Activated naive CD4-positive, alpha-beta T cell treated with Interleukin-2 at 50 U/mL for 16 hours (primary cell): Measurements from ENCODE around the gene METTL22.
A peak's percentile ranks its signal among the peaks of the same experiment; 100 is the strongest.

ENCODE experiments used
- DNase-seq: peaks from one replicate; pipeline ENCODE4 v3.0.0-alpha.2; 2020

Gene METTL22

DNA sequence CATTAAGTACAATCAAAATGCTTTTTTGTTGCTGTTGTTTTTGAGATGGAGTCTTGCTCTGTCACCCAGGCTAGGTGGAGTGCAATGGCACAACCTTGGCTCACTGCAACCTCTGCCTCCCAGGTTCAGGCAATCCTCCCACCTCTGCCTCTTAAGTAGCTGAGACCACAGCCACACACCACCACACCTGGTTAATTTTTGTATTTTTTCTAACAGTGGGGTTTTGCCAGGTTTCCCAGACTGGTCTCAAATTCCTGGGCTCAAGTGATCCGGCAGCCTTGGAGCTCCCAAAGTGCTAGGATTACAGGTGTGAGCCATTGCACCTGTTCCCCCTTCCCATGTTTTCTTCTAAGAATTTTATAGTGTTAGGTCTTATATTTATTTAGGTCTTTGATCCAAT is 48.0 kb downstream of the METTL22 start:
- DNase-seq: no peak

DNA sequence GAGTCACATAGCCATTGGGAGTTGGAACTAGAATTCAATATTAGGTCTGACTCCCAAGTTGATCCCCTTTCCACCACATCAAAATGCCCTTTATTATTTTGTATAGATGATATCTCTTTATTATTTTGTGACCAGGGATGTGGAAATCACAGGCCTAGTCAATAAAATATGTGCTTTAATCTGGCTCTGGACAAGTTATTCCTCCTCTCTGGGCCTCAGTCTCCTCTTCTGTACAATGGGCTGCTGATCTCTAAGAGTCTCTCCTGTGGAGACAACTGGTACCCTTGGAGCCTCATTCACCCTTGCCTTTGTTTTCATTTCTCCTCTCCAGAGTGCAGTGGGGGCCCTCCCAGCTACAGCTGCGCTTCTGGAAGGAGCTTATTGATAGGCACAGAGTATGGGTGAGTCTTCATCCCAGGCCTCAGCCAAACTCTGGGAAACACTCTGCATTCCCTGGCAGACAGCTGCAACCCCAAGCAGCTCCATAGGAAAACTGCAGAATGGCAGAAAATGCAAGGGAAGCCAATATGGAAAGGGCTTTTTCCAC is 48.6 kb downstream of the METTL22 start:
- DNase-seq: no peak

DNA sequence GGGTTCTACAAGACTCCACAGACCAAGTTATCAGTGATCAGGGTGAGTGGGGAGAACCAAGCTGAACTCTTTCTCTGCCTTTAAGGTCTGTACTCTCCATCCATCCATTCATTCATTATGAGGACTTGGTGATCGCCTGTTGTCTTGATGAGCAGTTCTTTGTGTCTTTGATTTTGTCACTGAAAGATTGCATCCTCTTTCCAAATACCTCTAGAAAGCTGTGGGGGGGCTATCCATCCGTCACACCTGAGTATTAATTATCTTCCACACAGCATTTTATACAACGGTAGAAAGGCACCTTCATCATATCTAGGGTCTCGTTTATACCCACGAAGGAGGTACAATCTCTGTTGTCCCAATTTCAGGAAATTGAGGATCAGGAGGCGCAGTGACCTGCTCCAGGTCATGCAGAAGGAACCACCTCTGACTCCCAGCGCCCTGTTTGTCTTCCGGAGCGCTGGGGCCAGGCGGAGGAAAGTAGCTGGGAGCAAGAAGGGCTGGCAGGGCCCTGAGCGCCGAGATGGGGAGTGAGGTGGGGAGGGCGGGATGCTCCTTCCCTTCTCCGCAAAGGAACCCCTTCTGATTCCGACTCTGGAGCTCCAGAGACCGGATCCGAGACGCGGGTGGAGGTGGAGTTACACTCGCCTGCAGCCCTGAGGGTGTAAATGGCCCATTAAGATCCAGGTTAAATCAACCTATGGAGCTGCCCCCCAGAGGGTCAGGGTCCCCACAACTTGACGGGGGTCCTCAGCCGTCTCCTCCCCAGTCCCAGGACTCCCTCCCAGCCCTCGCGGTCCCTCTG is 52.3 kb downstream of the METTL22 start:
- DNase-seq: no peak

DNA sequence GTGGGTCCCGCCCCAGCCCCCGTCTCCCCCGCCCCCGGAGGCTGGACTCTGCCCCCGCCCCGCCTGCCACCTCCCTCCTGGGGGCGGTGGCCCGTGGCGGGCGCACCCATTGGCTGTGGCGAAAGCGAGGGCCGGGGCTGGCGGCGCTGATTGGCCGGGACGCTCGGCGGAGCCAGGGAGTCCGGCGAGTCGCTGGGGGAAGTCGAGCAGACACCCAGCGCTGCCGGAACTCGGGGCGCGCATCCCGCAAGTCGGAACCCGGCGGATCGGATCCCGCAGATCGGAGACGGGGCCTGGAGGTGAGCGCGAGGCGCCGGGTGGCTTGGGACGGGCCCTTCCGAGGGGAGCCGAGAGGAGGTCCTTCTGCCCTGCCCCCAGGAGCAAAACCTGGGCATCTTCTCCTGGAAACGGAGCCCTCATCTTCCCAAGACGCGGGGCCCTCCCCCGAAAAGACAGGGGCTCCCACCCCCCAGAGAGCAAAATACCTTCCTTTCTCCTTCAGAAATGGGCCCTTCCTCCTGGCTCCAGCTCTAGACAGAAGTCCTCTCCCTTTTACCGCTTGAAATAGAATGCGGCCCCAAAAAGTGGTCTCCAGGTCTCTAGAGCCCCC is 53.0 kb downstream of the METTL22 start, which contains the start of gene ABAT:
Gene ABAT (plus strand): TSS at position 205 of the 610 bp plus-strand sequence. CDS start 61,123 bp downstream, outside the sequence.
- peak; percentile 88 for DNase-seq

DNA sequence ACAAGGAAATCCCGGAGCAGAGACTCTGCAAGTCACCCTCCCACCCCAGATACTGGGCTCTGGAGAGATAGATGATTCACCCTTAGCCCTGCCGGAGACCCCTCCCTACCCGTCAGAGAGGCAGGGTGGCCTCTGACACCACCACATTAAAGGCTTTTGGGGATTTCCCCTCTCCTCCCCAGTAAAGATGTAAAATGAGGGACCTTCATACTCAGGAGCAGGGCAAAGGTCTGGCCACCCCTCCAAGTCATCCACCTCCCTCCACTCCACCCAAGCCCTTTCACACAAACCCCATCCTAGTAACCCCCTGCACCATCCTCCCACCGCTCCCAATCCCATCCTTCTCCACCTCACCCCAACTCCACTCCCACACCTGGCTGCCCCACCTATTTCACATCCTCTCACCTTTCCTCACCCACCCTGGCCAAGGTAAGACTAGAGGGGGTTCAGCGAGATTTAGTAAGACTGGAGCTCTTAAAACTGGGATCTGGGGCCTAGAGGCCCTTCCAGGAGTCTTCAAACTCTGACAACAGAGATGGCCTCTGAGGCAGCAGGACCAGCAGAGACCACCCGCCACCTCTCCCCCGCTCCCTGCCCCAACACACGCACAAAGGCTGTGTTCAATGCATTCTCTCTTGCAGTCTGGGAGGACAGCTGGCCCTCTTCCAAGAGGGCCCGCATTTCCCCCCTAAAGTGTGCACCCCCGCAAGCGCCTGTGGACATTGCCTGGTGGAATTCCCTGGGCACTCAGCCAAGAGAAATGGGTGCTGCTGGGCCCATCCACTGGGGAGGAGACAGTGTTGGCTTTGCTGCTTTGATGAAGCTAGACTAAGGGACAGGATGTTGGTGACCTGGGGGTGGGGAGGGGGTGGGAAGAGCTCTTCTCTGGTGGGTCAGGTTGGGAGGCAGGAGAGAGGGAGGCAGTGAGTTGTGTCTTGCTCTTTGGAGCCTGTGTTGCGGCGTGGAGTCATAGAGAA is 54.0 kb downstream of the METTL22 start:
- DNase-seq: peak; percentile 61

DNA sequence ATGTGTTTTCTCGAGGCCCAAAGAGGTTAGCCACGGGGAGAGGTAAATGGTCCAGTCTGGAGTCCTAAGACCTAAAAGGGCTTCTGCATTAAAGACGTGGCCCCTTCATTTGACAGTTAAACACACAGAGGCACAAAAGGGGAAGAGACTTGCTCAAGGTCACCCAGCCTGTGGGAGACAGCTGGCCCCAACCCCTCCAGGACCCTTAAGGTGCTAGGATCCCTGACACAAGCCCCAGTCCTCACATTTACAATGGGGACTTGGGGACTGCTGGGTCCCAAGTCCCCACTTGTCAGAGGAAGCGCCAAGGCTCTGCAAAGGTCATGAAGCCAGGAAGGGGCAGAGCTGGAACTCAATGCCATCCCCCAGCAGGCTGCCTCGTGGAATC is 54.7 kb downstream of the METTL22 start:
- no peak for DNase-seq

DNA sequence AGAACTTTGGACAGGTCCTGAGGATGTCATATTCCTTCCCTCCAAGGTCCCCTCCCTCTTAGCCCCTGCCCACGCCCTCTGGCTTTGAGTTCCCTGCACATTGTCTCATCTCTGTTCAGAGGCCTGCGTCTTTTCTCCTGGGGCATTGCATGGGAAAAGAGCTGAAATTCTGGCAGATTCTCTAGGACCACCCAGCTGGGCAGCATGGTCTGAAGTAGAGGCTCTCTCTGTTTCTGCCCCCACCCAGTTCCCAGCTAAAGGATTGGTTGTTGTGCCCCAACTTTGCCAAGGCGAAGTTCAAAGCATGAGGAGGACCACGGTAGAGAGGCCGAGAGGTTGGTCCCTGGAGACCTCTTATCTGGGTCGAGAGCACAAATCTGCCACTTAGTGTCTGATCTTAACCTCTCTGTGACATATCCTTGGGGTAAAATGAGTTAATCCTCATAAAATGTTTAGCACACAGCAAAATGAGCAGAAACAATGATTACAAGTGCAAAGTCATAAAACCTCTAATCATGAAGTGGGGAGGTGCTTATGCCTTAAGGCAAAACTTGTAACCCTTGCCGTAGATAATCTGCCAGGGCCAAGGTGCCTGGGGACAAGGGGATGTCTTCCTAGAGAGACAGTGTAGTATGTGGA is 55.4 kb downstream of the METTL22 start:
- DNase-seq: no peak

DNA sequence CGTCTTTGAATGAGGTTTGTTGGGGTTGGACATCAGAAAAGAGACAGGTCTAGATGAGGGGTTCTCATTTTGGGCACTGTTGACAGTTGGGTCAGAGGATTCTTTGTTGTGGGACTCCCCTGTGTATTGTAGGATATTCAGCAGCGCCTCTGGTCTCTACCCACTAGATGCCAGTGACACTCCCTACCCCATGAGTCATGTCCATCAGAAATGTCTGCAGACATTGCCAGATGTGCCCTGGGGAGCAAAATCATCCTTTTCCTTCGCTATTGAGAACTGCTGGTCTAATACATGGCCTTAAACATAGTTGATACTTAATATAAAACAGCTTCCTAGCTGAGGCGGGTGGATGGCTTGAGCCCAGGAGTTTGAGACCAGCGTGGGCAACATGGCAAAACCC is 56.0 kb downstream of the METTL22 start:
- no peak for DNase-seq

DNA sequence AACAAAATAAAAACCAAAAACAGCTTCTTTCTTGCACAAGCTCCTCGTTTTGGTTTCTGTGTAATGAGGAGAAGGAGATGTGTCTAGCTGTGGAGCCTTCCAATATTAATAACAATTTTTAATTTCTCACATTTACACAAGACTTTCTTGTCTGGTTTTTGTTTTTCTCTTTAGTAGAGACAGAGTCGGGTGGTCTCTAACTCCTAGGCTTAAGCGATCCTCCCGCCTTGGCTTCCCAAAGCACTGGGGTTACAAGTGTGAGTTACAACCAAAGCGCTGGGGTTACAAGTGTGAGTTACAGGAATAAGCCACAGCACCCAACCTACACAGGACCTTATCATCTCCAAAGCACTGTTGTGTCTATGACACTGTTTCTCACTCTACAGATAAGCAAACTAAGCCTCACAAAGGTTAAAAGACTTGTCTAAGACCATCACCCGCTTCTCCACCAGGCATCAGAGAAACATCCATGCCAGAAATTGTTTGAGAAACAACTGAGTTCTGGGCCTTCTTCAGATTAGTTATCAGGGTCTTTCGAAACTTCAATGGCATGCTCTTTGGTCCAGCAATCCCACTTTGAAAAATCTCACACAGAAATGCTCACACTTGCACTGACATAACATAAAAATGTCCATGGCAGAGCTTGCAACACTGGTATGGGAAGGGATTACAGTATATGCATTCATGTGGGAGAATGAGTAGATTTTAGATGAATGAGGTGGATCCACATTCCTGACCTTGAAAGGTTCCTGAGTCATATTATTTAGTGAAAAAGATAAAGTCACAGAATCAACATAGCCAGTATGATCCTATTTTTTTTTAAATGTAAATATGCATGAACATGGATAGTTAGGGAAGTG is 56.8 kb downstream of the METTL22 start:
- no peak for DNase-seq

DNA sequence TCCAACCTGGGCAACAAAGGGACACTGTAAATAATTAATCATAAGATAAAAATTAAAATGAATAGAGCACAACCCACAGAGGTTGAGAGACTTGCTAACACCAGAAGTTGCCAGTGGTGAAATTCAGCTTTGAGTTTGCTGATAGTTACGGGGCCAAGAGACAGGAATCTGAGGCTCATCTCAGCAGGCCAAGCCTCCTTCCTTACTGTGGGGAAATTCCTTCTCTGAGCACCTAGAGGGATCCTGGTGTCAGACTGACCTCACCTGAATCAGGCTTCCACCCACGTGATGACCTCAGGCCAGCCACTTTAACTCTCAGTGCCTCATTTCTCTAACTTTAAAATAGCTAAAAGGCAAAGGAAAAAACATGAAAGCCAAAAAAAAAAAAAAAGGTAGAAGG is 57.7 kb downstream of the METTL22 start:
- DNase-seq: no peak

DNA sequence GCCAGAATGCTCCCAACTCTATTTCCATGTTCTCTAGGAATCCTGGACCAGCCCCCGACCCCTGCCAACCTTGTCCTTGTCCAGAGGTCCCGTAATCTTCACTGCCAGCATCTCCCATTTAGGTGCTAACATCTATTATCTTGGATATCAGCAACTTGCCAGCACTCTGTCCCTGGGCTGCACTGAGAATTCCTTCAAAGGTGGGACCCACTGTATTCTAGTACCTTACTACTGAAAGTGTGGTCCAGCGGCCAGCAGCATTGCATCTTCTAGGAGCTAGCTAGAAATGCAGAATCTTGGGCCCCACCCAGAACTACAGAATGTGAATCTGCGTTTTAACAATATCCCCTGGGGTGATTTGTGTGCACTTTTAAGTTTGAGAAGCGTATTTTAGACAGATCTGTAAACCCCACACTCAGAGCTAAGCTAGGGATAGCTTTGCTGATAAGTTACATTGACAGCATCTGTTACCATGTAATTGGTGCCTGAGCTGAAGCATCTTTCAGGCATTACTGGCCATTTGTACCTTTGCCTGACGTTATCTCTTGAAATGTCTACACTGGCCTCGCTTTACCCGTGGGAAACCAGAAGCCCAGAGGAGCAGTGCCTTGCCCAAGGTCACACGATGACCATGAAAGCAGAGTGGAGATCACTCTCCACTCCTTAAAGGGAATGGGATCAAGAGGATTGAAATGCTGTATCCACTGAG is 61.2 kb downstream of the METTL22 start:
- DNase-seq: no peak

DNA sequence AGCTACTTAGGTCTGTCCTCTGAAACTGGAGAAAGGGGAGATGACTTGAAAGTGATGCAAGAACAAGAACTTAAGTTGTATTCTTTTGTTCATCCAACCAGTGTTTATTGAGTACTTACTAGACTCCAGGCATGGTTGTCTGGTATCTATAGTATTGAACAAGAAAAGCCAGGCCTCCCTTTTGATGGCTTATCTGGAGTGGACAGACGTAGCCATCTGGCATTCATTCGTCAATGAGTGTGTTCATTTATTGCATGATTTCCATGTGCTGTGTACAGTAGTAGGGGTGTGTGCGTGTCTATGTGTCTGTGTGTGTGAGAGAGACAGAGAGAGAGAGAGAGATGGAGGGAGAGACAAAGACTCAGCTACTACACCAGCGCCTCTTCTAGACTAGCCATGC is 62.1 kb downstream of the METTL22 start:
- DNase-seq: no peak

DNA sequence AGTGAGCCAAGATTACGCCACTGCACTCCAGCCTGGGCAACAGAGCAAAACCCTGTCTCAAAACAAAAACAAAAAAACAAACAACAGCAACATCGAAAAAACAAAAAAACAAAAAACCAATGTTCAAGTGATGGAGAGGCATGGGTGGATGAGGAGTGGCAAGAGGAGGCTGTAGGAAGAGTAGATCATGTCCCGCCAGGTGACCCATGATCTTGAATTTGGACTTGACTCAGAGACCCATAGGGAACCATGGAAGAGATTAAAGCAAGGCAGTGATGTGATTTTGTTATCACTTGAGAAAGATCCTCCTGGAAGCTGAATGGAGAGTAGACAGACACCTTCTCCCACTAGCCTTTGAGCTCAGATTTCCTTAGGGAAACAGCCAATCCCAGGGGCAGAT is 64.1 kb downstream of the METTL22 start:
- DNase-seq: no peak

DNA sequence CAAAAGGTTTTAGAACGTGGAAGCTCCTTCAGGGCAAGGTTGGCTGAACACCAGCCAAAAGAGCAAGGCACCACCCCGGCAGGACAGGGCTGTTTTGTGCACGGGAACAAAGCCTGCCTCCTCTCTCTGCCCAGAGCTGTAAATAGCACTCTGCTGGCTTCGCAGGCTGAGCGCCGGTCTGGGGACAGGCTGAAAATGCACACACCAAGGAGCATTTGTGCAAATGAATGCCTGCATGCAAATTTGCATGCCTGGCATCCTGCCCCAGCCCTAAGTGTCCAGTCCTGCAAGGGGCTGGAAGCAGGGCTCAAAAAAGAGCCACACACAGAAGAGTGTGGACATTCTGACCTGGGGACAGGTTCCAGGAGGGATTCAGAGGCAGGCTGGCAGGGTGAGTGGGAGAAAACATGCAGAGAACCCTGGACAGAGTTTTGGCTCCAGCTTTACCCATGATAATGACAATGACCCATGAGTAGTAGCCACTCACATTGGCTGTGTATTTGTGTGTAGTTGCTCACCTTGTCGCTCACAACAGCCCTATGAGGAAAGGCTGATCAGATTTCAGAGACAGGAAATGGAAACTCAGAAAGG is 64.6 kb downstream of the METTL22 start:
- no peak for DNase-seq

DNA sequence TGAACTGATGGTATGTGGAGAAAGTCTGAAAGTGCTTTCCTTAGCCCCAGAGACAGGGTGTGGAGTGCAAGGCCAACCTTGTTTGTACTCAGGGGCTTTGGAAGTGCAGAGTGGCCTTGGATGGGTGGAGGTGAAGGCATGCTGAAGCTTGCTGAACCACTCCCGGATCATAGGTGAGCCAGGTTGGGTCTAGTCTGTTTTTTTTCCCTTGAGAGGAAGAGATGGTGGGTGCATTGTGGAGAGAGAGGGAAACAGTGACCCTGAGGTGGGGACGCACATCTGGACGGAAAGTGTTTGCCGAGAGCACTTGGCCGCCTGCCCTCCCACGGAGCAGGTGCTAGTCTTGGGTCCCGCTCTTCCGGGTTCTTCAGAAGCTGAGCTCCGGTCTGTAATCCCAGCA is 65.4 kb downstream of the METTL22 start:
- no peak for DNase-seq

DNA sequence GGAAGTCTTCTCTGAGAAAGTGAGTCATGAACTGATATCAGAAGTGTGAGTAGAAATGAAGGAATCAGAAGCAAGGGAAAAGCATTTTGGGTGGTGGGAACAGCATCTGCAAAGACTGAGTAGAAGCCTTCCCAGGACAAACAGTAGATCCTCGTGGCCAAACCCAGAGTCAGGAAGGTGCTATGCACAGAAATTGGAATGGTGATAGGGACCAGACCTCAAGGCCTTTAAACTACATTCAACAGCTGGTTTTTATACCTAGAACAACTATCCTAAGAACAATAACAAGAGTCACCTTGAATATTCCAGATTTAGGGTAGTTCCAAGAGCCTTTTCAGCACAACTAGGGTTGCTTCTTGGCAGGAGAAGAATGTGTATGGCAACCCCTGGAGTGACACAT is 68.2 kb downstream of the METTL22 start:
- DNase-seq: no peak

DNA sequence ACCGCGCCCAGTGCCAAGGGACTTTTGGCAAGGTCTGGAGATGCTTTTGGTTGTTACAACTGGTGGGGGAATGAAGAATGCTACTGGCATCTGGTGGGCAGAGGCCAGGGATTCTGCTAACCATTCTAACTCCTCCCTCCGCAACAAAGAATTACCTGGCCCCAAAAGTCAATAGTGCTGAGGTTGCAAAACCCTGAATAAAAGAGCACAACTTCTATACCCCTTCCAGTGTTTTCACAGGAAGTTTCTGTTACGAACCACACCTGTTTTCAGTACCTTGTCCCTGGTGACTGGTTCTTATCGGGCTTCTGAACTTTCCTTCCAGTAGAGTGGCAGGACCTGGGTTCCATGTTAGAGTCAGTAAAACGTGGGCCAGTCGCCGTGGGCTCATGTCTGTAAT is 70.2 kb downstream of the METTL22 start:
- no peak for DNase-seq

DNA sequence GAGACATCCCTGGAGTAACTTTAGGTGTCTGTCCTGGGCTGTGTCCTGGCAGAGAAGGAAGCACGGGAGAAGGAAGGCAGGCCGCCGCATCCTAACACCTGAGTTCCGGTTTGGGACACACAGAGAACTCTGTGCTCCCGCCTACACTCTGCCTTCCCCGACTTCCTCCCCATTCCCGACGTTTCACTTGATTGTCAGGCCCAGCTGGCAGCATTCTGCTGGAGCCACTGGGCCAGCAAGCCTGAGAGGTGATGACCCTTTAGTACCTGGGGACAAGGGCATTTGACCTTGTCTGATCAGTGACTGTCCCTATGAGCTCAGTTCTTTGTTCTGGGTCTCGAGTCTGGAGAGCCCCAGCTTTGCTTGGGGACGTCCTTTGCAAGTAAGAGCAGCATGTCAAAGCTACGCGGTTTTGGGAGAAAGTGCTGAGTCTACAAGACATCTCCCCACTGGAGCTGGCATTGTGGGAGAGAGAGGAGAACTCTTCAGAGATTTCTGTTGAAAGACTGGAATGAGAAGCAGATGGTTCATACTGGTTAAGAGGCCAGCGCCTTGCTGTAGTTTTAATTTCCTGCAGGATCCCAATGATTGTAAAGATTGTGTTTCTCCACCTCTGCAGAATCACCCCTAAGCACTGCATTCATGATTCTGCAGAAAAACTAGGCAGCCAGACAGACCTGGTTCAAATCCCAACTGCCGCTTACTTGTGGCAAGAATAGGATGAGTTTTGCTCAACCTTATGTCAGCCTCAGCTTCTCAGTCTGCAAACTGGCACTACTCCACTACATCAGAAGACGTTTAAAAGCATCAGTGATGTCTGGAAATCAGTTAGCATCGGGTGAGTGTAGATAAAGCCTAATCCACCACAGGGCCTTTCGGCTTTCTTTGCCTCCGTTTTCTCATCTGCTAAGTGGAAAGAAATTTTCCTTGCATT is 73.6 kb downstream of the METTL22 start:
- DNase-seq: no peak

DNA sequence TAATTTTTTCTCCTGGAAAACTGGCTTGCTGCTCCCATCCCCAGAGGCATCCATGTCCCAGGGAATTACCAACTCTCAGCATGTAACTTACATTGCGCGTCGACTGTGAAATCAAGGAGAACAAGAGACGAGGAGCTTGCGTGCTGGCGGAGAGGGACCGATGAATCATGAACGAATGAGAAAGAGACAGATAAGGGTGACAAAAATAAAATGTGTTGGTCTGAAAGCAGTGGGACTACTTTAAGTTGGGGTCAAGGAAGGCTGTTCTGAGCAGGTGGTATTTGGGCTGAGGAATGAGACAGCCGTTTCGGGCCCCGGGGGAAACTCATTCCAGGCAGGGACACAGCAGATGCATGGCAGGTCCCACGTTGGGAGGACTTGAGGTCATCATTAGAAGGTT is 75.4 kb downstream of the METTL22 start:
- no peak for DNase-seq
